H1 (cell line): ENCODE data around the gene CD200. TPM values are rescaled to one million over a fixed set of nuclear protein-coding genes. Genes with fewer than 3 reads are reported as not detected.

Experiments
- RXRA ChIP-seq: IDR thresholded peaks from 2 replicates; pipeline ENCODE4 v1.6.1; 2011; ENCODE audit warnings: low read depth, mild to moderate bottlenecking, low read length, moderate library complexity; ENCODE audit not compliant: insufficient read depth
- polyA plus RNA-seq, 7 experiments: library from polyadenylated mRNA; depleted of rRNA in 3 of 7; stranded (reverse) in 5 of 7; unstranded in 2 of 7; fragments of >200 nt in 5 of 7; fragments of 200-250 nt in 2 of 7; gene quantifications; 1 replicate in 5 of 7; 2 replicates in 1 of 7; 4 replicates in 1 of 7; pipeline versions ENCODE4 v1.2.1 to v1.2.3, GENCODE V29; 2011 to 2013; ENCODE audit warnings: missing spikeins in 2 of 7, mixed read lengths in 2 of 7
- total RNA-seq: library from RNA; stranded (reverse); fragmentation: NEBNext Ultra II Directional; extraction: Animal tissue kit (Norgen Biotek cat#: 25700); gene quantifications from 2 replicates; pipeline ENCODE4 v1.2.1, GENCODE V29; 2021

CD200 gene
- total and polyA plus RNA-seq, 2 of the 8 experiments (the other 6 are each of a cell fraction or from before 2014, with no cell fraction given): 45.8 to 50.2 TPM

DNA sequence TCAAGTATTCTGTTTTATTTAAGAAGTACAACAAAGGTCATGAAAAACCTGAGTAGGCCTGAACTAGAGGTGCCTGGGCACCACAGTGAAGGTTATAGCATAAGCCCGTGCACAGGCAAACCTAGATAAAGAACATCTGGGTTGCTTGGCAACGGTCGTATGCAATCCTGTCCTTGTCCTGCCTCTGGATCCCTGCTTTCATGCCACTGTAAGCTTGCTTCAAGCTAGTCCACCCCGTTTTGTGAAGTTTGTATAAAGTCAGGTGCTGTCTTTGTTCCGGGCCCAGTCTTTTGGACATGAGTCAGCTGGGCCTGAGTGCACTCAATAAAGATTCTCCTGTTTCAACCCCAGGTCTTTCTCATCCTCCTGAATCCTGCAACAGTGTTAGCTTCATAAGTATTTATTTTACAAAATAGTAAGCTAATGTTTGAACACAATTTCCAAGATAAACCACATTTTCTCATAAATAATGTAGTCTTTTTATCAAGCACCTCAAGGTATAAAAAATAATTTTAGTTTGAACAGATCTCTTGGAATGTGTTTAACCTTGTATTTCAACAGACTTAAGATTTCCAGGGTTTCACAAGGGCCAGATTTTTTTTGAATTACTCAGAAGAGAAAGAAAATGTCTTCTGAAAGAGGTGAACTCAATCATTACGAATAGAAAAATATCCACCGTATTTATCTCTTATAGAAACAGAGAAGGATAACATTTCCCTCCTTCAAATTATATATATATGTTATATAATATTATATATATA lies 24.6 kb upstream of the CD200 start (continued):
- no peak for TF ChIP-seq RXRA
